Dedifferentiated amniotic fluid mesenchymal stem cell (primary cell): ENCODE results near the gene ATP6V0A4.
"Not testable (repeated sequence)": the region's sequence is repeated elsewhere in the genome, so short reads cannot be mapped to it uniquely, and the experiment has no call there.

Source experiments
- DNase-seq: peaks from one replicate; pipeline ENCODE4 v3.0.0-alpha.2; 2016; ENCODE audit errors: extremely low spot score

ATP6V0A4 gene

GRCh38 chr7:138700857-138701536 is 97.0 kb downstream of the ATP6V0A4 start, which contains the start of gene SVOPL:
Gene SVOPL (minus strand): TSS chr7:138701362. CDS start chr7:138679045, 22,317 bp downstream.
- DNase-seq = no peak

- DNase-seq = no peak
Measured at GRCh38 chr7:138699661-138700060, 98.3 kb downstream of the ATP6V0A4 start.

- DNase-seq = no peak
Measured at GRCh38 chr7:138698281-138698680, 99.7 kb downstream of the ATP6V0A4 start.

- no peak for DNase-seq
Measured at GRCh38 chr7:138697535-138698182, 100.3 kb downstream of the ATP6V0A4 start.

GRCh38 chr7:138695776-138696175 is 102.2 kb downstream of the ATP6V0A4 start:
- DNase-seq = not testable (repeated sequence)

- no peak for DNase-seq
Measured at GRCh38 chr7:138695106-138695505, 102.9 kb downstream of the ATP6V0A4 start.

- no peak for DNase-seq
Measured at GRCh38 chr7:138691178-138691577, 106.8 kb downstream of the ATP6V0A4 start.

GRCh38 chr7:138690495-138690894 is 107.5 kb downstream of the ATP6V0A4 start:
- DNase-seq = no peak

GRCh38 chr7:138688037-138688436 is 110.0 kb downstream of the ATP6V0A4 start:
- not testable (repeated sequence) for DNase-seq

- no peak for DNase-seq
Measured at GRCh38 chr7:138684340-138684739, 113.7 kb downstream of the ATP6V0A4 start.

- DNase-seq = no peak
Measured at GRCh38 chr7:138679793-138680192, 118.2 kb downstream of the ATP6V0A4 start.

- DNase-seq = no peak
Measured at GRCh38 chr7:138670594-138670993, 127.4 kb downstream of the ATP6V0A4 start.

- no peak for DNase-seq
Measured at GRCh38 chr7:138669364-138669763, 128.6 kb downstream of the ATP6V0A4 start.

- no peak for DNase-seq
Measured at GRCh38 chr7:138668946-138669345, 129.1 kb downstream of the ATP6V0A4 start.

GRCh38 chr7:138668229-138668596 is 129.8 kb downstream of the ATP6V0A4 start:
- DNase-seq = no peak

GRCh38 chr7:138667535-138668228 is 130.3 kb downstream of the ATP6V0A4 start:
- DNase-seq = no peak

GRCh38 chr7:138666385-138666784 is 131.6 kb downstream of the ATP6V0A4 start:
- no peak for DNase-seq

GRCh38 chr7:138665669-138666140 is 132.3 kb downstream of the ATP6V0A4 start:
- DNase-seq = no peak

GRCh38 chr7:138665249-138665648 is 132.7 kb downstream of the ATP6V0A4 start:
- no peak for DNase-seq

GRCh38 chr7:138663725-138664710 is 134.0 kb downstream of the ATP6V0A4 start:
- no peak for DNase-seq

- no peak for DNase-seq
Measured at GRCh38 chr7:138662991-138663320, 135.0 kb downstream of the ATP6V0A4 start.
